Urothelium cell line (cell line): ENCODE measurements around the gene CDC123.
"Not testable (repeated sequence)": the region's sequence is repeated elsewhere in the genome, so short reads cannot be mapped to it uniquely, and the experiment has no call there.

Experiments used
- DNase-seq: peaks from one replicate; pipeline ENCODE4 v3.0.0; 2011; ENCODE audit warnings: low spot score, mixed read lengths
- FAIRE-seq: peaks from 2 replicates; lab custom pipeline; 2011; peaks lifted over from hg19 to GRCh38; lab: Jason Lieb, UNC

CDC123 gene

GRCh38 chr10:12195603-12196506, at the start of gene CDC123, which contains the start of gene NUDT5:
CDC123 (plus strand) TSS chr10:12196188; CDS start chr10:12196246, 58 bp downstream.
NUDT5 (minus strand) TSS chr10:12195891; CDS start chr10:12186291, 9,600 bp downstream.
- DNase-seq (peak; percentile 93), FAIRE-seq (peak; percentile 17)

GRCh38 chr10:12150163-12150562, 45.8 kb upstream of the CDC123 start:
- FAIRE-seq = no peak
- no peak for DNase-seq

- FAIRE-seq = no peak
- DNase-seq = no peak
Observed at GRCh38 chr10:12154516-12154915, 41.5 kb upstream of the CDC123 start.

- no peak for DNase-seq
- FAIRE-seq = no peak
Observed at GRCh38 chr10:12156367-12157123, 39.4 kb upstream of the CDC123 start.

- FAIRE-seq = no peak
Observed at GRCh38 chr10:12158111-12158510, 37.9 kb upstream of the CDC123 start.

GRCh38 chr10:12160664-12161063, 35.3 kb upstream of the CDC123 start:
- no peak for DNase-seq
- no peak for FAIRE-seq

More at GRCh38 chr10:12158111-12158510, 37.9 kb upstream of the CDC123 start:
- no peak for DNase-seq

GRCh38 chr10:12162927-12163326, 33.1 kb upstream of the CDC123 start:
- FAIRE-seq = no peak
- DNase-seq = no peak

GRCh38 chr10:12164085-12164484, 31.9 kb upstream of the CDC123 start:
- FAIRE-seq (no peak), DNase-seq (no peak)

GRCh38 chr10:12165036-12165435, 31.0 kb upstream of the CDC123 start:
- no peak for FAIRE-seq
- no peak for DNase-seq

GRCh38 chr10:12165999-12166775, 29.8 kb upstream of the CDC123 start:
- FAIRE-seq = no peak
- no peak for DNase-seq

- not testable (repeated sequence) for FAIRE-seq, DNase-seq
Observed at GRCh38 chr10:12171512-12171911, 24.5 kb upstream of the CDC123 start.

- DNase-seq = no peak
- no peak for FAIRE-seq
Observed at GRCh38 chr10:12177642-12178041, 18.3 kb upstream of the CDC123 start.

- FAIRE-seq (no peak), DNase-seq (no peak)
Observed at GRCh38 chr10:12179606-12180170, 16.3 kb upstream of the CDC123 start.

GRCh38 chr10:12180221-12180974, 15.6 kb upstream of the CDC123 start:
- DNase-seq (no peak), FAIRE-seq (no peak)

- FAIRE-seq = no peak
- no peak for DNase-seq
Observed at GRCh38 chr10:12181065-12181775, 14.8 kb upstream of the CDC123 start.

GRCh38 chr10:12184165-12184564, 11.8 kb upstream of the CDC123 start:
- no peak for DNase-seq
- no peak for FAIRE-seq

- FAIRE-seq (no peak), DNase-seq (no peak)
Observed at GRCh38 chr10:12186323-12186722, 9.7 kb upstream of the CDC123 start.

GRCh38 chr10:12187321-12187905, 8.6 kb upstream of the CDC123 start:
- DNase-seq (no peak), FAIRE-seq (no peak)

- FAIRE-seq = no peak
Observed at GRCh38 chr10:12188656-12189055, 7.3 kb upstream of the CDC123 start.

More at GRCh38 chr10:12188656-12189055, 7.3 kb upstream of the CDC123 start:
- DNase-seq = no peak
